Stomach (tissue), 9 donors: ENCODE results near the gene PCDHGA2. TPM values are rescaled to one million over a fixed set of nuclear protein-coding genes. Genes with fewer than 3 reads are reported as not detected.
A peak's percentile ranks its signal among the peaks of the same experiment; 100 is the strongest.

Experiments used
- DNase-seq, 2 donors: peaks; one replicate each; pipeline versions ENCODE4 v3.0.0 to v3.0.0-alpha.2; 2013 to 2019
- H3K27ac ChIP-seq, 5 donors: fragments of 200-600 bp in 4 of 5; sonication (generic) in 4 of 5; one replicate each; pipeline ENCODE4 v1.5.1; 2013 to 2019; ENCODE audit warnings: mild to moderate bottlenecking in 1 of 5, moderate library complexity in 1 of 5
- H3K27me3 ChIP-seq, 3 donors: fragments of 200-600 bp; sonication (generic); one replicate each; pipeline ENCODE4 v1.5.1; 2017 to 2019; ENCODE audit warnings: mixed run types in 1 of 3
- H3K36me3 ChIP-seq, 4 donors: fragments of 200-600 bp; sonication (generic); 1 replicate in 3 of 4; 2 replicates in 1 of 4; pipeline ENCODE4 v1.5.1; 2016 to 2019
- H3K4me1 ChIP-seq, 4 donors: fragments of 200-600 bp; sonication (generic); one replicate each; pipeline ENCODE4 v1.5.1; 2016 to 2019
- H3K4me3 ChIP-seq, 4 donors: fragments of 200-600 bp; sonication (generic) in 3 of 4; one replicate each; pipeline ENCODE4 v1.5.1; 2016 to 2019; ENCODE audit warnings: mild to moderate bottlenecking in 1 of 4
- H3K9me3 ChIP-seq, 4 donors: fragments of 200-600 bp; sonication (generic); one replicate each; pipeline ENCODE4 v1.5.1; 2016 to 2019
- CTCF ChIP-seq, 7 experiments: fragments of 450-650 bp in 4 of 7; fragments of 200-600 bp in 3 of 7; sonication (generic) in 3 of 7; IDR thresholded peaks; one replicate each; pipeline ENCODE4 v1.5.1; 2016 to 2019; ENCODE audit warnings: antibody characterized with exemption in 7 of 7, control low read depth in 2 of 7, mild to moderate bottlenecking in 1 of 7
- EP300 ChIP-seq: sonication (generic); formaldehyde crosslinking; IDR thresholded peaks from one replicate; pipeline ENCODE4 v1.6.1; 2017; ENCODE audit warnings: antibody characterized with exemption
- POLR2A ChIP-seq, 4 donors: fragments of 450-650 bp; IDR thresholded peaks; one replicate each; pipeline ENCODE4 v1.6.1; 2016; ENCODE audit warnings: antibody characterized with exemption in 4 of 4, control low read depth in 2 of 4, mild to moderate bottlenecking in 1 of 4, moderate library complexity in 1 of 4
- POLR2AphosphoS5 ChIP-seq, 3 donors: sonication (generic); formaldehyde crosslinking; IDR thresholded peaks; one replicate each; pipeline ENCODE4 v1.6.1; 2016; ENCODE audit warnings: antibody characterized with exemption in 3 of 3
- WGBS, 5 donors: extraction: QIAGEN DNeasy Blood & Tissue Kit in 3 of 5; methylation state at CpG; one replicate each; pipeline versions ENCODE4 v1.1.5 to v1.1.7; 2013 to 2018; 5-methylcytosine and 5-hydroxymethylcytosine counted together
- intact Hi-C: fragments of 100-400 bp; cut with DNase I; formaldehyde crosslinking; loops from one replicate; pipeline ENCODE4 v1.15.1; 2023; ENCODE audit warnings: low total_unique reads
- polyA plus RNA-seq, 3 donors: library from polyadenylated mRNA; stranded (reverse); fragments of 200-250 nt; gene quantifications; one replicate each; pipeline ENCODE4 v1.2.3, GENCODE V29; 2013
- total RNA-seq, 5 donors: library from RNA; depleted of rRNA; stranded (reverse); fragments of >200 nt; gene quantifications; one replicate each; pipeline versions ENCODE4 v1.1.0 to v1.2.3, GENCODE V29; 2014 to 2016
- donor health status: healthy with polysubstance abuse.
- donor health status: Bipolar disorder and iron deficiency.
- donor health status: healthy.

The PCDHGA2 gene
- total and polyA plus RNA-seq, 8 donors: 0.06 to 3.5 (median 1.3) TPM

GRCh38 chr5:141320225-141321169 is 18.1 kb upstream of the PCDHGA2 start, which contains the start of gene TAF7:
Gene TAF7, minus strand, starts transcription at chr5:141320784. Its CDS starts 740 bp downstream, at chr5:141320044.
- intact Hi-C loops: loop anchor here (10.0 kb wide), 1 partner anchor 214 kb away; no protein-coding TSS in a partner anchor
- Histone ChIP-seq H3K4me1 (peaks cover 0 to 12% (median 8%) of the 10 kb centered on the region in 4 donors), H3K36me3 (peaks cover 14 to 44% (median 43%) of the 10 kb centered on the region in 4 donors), H3K27me3 (no peaks in the 10 kb centered on the region), H3K27ac (peak within 1 kb of the TSS; percentile 92 to 95 (median 93)), H3K4me3 (peak within 1 kb of the TSS; percentile 63 to 82 (median 72)), H3K9me3 (peaks cover 53 to 91% (median 71%) of the 10 kb centered on the region in 4 donors)
- peak; percentile 88 to 97 for DNase-seq
- WGBS, 5 donors: 2% methylated on average over 63 to 67 of the region's 67 CpGs
- peak; percentile 35 for TF ChIP-seq EP300
- peak in 2 of 4 donors; percentile 50 to 82 for TF ChIP-seq POLR2A (IDR thresholded peaks at IDR 0.05)
- TF ChIP-seq CTCF (IDR thresholded peaks at IDR 0.05): peak in 5 of 7 experiments; percentile 60 to 77 (median 67)
- TF ChIP-seq POLR2AphosphoS5 (IDR thresholded peaks at IDR 0.05): peak; percentile 96 to 98 (median 96)

- peaks cover 40 to 91% (median 69%) of the 10 kb centered on the region in 4 donors for H3K9me3 ChIP-seq
- TF ChIP-seq POLR2AphosphoS5 (IDR thresholded peaks at IDR 0.05) (no peak), EP300 (no peak), POLR2A (IDR thresholded peaks at IDR 0.05) (no peak), CTCF (IDR thresholded peaks at IDR 0.05) (no peak)
- intact Hi-C loops: loop anchor here (10.0 kb wide), 1 partner anchor 213 kb away; no protein-coding TSS in a partner anchor
Measured at GRCh38 chr5:141322261-141322660, 16.3 kb upstream of the PCDHGA2 start.

GRCh38 chr5:141326088-141326854 is 12.3 kb upstream of the PCDHGA2 start:
- Histone ChIP-seq H3K4me3 (peak overlapping the region; percentile 14 to 31 (median 24)), H3K9me3 (peaks cover 10 to 97% (median 74%) of the 10 kb centered on the region in 4 donors), H3K36me3 (peaks cover 0 to 5% (median 0%) of the 10 kb centered on the region in 4 donors), H3K27me3 (peaks cover 0 to 35% (median 13%) of the 10 kb centered on the region in 3 donors), H3K4me1 (peaks cover 0 to 3% (median 1%) of the 10 kb centered on the region in 4 donors), H3K27ac (peak overlapping the region in 2 of 5 donors; percentile 45 to 66)
- WGBS, 5 donors: 10 to 15% (median 13%) methylated on average over 27 of the region's 27 CpGs
- peak; percentile 32 to 69 for DNase-seq
- TF ChIP-seq EP300 (no peak), CTCF (IDR thresholded peaks at IDR 0.05) (peak in 2 of 7 experiments; percentile 11 to 17)
- intact Hi-C loops: loop anchor here (10.0 kb wide), 1 partner anchor 209 kb away; no protein-coding TSS in a partner anchor

More at GRCh38 chr5:141322261-141322660, 16.3 kb upstream of the PCDHGA2 start:
- Histone ChIP-seq H3K36me3 (peaks cover 12 to 27% (median 26%) of the 10 kb centered on the region in 4 donors), H3K4me1 (peaks cover 0 to 12% (median 8%) of the 10 kb centered on the region in 4 donors), H3K27me3 (peaks cover 0 to 8% (median 0%) of the 10 kb centered on the region in 3 donors), H3K27ac (no peak overlapping the region), H3K4me3 (no peak overlapping the region)
- no peak for DNase-seq
- WGBS, 5 donors: 78 to 86% (median 81%) methylated on average over 3 of the region's 3 CpGs
